ENCODE results near the gene INHBE.
"Not testable (repeated sequence)": the region's sequence is repeated elsewhere in the genome, so short reads cannot be mapped to it uniquely, and the experiment has no call there.

Gene INHBE, protein sequence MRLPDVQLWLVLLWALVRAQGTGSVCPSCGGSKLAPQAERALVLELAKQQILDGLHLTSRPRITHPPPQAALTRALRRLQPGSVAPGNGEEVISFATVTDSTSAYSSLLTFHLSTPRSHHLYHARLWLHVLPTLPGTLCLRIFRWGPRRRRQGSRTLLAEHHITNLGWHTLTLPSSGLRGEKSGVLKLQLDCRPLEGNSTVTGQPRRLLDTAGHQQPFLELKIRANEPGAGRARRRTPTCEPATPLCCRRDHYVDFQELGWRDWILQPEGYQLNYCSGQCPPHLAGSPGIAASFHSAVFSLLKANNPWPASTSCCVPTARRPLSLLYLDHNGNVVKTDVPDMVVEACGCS

DNA sequence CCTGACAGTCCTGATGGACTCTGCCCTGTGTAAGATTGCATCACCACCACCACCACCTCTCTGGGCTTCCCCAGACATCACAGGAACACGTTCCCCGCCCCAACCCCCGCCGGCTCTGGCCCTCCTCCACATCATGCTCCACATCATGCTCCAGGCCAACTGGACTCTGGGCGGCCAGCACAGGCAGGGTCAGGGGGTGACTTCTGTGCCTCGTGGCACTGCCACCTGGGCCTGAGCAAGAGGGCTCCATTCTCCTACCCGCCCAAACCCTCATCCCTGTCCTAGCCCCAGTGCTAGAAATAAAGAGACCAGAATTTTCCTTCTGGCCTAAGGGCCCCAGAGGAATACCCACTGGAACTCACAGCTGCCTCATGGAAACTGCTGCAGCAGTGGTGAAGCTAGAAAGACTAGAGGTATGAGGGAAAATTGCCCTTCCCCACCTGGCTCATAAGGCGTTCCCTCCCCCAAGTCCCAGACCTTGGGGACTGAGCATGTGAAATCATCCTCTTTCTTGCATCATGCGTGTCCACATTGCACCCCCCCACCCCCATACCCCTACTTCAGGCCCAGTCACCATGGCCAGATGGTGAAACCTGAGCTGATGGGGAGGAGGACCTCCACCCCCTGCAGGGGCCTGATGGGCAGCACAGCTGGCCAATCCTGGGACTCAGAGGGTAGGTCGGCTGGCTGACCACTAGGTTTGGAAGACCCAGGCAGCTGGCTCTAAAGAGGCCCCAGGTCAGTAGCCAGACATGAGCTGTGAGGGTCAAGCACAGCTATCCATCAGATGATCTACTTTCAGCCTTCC lies at the start of gene INHBE:
TSS of gene INHBE (plus strand) at position 742 of the 808 bp plus-strand sequence. CDS start 230 bp downstream, outside the sequence.
- no peak for DNase-seq (ENCODE audit: low read depth in 1 of 2, low spot score in 1 of 2)

DNA sequence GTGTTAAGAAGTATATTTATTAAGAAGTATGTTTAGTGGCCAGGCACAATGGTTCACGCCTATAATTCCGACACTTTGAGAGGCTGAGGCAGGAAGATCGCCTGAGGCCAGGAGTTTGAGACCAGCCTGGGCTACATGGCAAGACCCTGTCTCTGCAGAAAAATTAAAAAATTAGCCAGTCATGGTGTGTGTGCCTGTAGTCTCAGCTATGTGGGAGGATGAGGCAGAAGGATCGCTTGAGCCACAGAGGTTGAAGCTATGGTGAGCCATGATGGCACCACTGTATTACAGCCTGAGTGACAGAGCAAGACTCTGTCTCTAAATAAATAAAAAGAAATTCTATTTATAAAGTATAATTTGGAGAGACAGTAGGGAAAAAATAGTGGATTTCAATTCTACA lies 44.6 kb upstream of the INHBE start:
- no peak for DNase-seq (ENCODE audit: low read depth in 1 of 2, low spot score in 1 of 2)

DNA sequence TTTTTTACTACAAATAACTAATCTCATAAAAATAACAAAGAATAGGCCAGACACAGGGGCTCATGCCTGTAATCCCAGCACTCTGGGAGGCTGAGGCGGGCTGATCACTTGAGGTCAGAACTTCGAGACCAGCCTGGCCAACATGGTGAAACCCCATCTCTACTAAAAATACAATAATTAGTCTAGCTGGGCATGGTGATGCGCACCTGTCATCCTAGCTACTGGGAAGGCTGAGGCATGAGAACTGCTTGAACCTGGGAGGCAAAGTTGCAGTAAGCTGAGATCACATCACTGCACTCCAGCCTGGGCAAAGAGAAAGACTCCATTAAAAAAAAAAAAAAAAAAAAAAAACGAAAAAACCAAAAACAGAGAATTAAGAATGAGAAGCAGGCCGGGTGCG lies 40.9 kb upstream of the INHBE start:
- not testable (repeated sequence) for DNase-seq (ENCODE audit: low read depth in 1 of 2, low spot score in 1 of 2)

DNA sequence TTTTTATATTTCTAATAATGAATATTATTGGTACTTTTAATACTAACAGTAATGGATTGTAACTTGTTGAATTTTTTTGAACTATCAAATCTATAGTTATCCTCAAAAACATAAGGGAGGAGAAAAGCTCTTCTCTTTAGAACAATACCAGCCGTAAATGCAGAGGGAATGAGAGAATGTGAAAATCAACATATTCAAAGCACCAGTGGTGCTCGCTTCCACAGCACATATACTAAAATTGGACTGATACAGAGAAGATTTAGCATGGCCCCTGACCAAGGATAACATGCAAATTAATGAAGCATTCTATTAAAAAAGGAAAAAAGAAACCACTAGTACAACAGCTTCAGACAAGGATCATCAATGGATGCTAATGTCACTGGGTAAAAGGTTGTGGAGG lies 40.0 kb upstream of the INHBE start:
- no peak for DNase-seq (ENCODE audit: low read depth in 1 of 2, low spot score in 1 of 2)

DNA sequence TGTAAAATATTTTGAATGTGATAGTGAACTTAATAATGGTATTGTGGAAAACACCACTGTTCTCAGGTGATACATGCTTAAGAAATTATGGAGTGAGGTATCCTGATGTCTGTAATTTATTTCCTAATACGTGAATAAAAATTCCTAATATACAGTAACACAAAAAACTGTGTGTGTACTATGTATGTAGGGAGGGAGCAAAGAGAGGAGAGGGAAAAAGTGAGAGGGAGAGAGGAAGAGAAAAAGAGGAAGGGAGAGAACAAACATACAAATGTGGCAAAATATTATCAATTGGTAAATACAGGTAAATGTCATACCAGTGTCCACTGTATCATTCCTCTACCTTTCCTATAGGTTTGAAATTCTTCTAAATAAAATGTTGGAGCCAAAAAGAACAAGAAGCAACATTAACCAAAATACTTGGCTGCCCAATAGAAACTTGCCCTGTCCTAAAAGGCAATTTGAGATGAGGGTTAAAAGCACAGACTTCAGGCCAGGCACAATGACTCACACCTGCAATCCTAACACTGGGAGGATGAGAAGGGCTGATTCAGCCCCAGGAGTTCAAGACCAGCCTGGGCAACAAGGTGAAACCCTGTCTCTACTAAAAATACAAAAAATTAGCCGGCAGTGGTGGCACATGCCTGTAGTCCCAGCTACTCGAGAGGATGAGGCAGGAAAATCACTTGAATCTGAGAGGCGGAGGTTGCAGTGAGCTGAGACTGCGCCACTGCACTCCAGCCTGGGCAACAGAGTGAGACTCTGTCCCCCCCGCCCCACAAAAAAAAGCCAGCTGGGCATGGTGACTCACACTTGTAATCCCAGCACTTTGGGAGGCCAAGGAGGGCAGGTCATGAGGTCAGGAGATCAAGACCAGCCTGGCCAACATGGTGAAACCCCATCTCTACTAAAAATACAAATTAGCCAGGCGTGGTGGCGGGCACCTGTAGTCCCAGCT lies 38.8 kb upstream of the INHBE start:
- DNase-seq (ENCODE audit: low read depth in 1 of 2, low spot score in 1 of 2) = no peak

DNA sequence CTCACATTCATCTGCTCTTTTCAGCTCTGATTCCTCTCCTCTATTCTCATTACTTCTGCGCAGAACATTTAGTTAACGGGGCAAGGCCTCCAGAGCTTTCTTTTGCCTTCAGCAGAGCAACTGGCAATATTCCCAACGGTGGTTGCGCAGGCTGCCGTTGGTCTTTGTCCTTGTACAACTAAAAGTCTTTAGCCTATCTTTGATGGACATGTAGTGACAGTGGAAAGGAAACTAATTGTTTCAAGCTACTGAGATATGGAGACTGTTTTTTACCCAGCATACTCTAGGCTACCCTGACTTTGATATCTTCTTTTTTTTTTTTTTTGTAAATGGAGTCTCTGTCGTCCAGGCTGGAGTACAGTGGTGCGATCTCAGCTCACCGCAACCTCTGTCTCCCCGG lies 36.9 kb upstream of the INHBE start:
- DNase-seq (ENCODE audit: low read depth in 1 of 2, low spot score in 1 of 2) = no peak

DNA sequence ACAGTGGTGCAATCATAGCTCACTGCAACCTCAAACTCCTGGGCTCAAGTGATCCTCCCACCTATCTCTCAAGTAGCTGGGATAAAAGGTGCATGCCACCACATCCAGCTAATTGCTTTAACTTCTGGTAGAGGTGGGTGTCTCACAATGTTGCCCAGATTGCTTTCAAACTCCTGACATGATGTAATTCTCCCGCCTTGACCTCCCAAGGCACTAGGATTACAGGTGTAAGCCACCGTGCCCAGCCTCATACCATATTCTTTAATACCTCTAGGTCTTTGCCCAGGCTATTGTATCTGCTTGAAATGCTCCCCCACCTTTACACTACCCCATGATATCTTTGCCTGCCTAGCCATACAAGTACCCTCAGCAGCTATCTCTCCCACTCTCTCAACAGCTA lies 35.6 kb upstream of the INHBE start:
- DNase-seq (ENCODE audit: low read depth in 1 of 2, low spot score in 1 of 2) = no peak

DNA sequence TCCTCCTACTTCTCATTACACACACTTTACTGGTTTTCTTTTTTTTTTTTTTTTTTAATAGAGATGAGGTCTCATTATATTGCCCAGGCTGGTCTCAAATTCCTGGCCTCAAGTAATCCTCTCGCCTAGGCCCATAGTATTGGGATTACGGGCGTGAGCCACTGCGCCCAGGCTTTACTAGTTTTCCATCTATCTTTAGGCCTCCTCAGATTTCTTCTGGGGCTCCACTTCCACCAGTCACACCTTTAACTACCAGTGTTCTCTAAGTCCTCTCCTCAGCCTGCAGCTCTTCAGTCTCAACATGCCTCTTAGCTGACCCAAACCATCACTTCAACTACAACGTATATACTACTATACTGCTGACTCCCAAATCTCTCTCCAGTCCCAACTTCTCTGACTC lies 34.6 kb upstream of the INHBE start:
- DNase-seq (ENCODE audit: low read depth in 1 of 2, low spot score in 1 of 2) = no peak

DNA sequence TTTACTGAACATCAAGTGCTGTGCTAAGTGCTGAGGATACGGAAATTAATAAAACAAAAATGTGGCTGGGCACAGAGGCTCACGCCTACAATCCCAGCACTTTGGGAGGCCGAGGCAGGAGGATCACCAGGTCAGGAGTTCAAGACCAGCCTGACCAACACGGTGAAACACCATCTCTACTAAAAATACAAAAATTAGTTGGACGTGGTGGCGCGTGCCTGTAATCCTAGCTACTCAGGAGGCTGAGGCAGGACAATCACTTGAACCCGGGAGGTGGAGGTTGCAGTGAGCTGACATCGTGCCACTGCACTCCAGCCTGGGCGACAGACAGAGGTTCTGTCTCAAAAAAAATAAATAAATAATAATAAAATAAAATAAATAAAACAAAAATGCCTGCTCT lies 28.2 kb upstream of the INHBE start:
- DNase-seq (ENCODE audit: low read depth in 1 of 2, low spot score in 1 of 2) = not testable (repeated sequence)

DNA sequence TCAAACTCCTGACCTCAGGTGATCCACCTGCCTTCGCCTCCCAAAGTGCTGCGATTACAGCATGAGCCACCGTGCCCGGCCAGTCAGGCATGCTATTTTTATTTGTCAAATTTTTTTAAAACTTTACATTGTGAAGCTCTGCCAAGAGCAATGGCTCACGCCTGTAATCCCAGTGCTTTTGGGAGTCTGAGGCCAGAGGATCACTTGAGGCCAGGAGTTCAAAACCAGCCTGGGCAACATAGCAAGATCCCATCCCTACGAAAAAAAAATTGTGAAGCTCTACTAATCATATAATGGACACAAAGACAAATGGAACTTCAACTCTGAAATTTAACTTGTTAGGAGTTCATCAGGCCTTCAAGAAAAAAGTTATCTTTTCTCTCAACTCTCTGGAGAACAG lies 26.1 kb upstream of the INHBE start:
- DNase-seq (ENCODE audit: low read depth in 1 of 2, low spot score in 1 of 2) = no peak

DNA sequence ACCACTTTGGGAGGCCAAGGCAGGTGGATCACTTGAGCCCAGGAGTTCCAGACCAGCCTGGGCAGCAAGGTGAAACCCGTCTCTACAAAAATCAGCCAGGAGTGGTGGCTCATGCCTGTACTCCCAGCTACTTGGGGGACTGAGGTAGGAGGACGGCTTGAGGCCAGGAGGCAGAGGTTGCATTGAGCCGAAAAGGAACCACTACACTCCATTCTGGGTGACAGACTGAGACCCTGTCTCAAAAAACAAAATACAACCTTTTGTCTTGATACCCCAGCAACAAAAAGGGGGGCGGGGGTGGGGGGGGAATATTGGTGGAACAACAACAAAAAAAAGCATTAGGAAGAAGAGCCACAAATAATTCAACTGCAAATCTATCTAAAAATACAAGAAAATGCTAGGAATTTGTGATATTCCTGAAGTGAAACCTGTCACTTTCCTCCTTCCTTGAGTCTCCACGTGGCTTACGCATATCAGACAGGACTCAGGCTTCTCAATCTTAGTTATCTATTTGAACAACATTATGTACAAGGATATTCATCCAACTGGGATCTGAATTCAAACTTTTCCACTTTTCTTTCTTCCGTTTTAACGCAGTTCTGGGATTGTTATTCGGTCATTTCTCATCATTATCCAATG lies 25.5 kb upstream of the INHBE start:
- DNase-seq (ENCODE audit: low read depth in 1 of 2, low spot score in 1 of 2) = no peak

DNA sequence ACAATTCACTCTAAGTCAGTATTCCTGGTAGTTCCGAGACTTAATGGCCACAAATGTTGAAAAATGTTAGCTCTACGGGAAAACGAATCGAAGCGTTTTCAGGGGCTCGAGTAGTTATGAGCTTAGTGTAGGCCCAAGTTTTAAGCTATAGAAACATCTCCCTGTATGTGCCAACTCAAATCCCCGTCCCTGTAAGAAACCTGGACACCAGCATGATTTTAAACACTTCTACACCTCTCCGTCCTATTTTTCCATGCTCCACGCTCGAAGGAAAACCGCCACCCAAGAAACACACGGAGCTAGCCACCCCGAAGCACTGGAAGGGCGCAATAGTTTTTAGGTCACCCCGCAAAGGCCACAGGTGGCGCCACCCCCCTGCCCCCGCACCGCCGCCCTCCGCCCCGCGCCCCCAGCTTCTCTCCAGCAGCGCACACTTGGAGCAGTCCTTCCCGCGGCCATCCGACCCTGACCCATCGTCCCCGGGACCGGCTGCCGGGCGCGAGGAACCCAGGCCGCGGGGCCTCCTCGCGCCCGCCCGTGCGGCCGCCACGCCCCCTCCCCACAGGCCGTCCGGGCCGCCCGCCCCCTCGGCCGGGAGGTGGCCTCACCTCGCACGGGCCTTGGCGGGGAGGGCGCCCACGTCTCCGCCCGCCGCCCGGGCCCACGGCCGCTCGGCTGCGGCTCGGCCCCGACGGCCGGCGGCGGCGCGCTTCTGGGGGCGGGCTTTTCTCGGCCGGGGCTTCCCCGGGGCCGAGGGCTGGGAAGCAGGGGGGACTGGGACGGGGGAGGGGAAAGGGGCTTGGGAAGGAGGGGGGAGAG lies 24.8 kb upstream of the INHBE start:
- DNase-seq (ENCODE audit: low read depth in 1 of 2, low spot score in 1 of 2) = no peak

DNA sequence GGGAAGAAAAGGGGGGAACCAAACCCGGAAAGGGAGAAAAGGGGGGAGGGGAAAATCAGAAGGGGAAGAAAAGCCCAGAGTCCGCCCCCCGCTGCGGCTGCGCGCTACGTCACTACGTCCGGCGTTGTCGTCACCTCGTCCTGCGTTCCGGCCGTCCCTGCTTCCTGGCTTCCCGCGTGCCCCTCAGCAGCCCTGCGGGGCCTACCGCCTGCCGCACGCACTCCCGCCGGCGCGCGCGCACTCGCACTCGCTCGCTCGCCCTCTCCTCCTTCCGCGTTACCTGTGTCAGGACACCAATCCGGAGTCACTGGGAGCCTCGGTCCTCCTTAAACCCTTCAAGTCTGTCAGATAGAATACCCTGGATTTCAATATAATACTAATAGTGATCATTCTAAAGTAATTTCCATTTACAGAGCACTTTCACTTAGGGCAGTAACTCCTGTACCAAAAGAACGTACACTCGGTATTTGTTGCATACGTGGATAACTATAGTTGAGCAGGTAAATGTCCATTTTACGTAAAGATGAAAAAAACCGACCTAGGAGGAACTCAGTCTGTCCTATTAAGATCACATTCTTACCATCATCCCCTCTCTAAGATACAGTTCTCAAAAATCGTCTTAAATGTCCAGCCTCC lies 24.1 kb upstream of the INHBE start, which contains the start of gene R3HDM2:
TSS of gene R3HDM2 (minus strand) at position 113 of the 636 bp plus-strand sequence. CDS start 120,615 bp downstream, outside the sequence.
- DNase-seq (ENCODE audit: low read depth in 1 of 2, low spot score in 1 of 2) = peak; percentile 86 to 93

DNA sequence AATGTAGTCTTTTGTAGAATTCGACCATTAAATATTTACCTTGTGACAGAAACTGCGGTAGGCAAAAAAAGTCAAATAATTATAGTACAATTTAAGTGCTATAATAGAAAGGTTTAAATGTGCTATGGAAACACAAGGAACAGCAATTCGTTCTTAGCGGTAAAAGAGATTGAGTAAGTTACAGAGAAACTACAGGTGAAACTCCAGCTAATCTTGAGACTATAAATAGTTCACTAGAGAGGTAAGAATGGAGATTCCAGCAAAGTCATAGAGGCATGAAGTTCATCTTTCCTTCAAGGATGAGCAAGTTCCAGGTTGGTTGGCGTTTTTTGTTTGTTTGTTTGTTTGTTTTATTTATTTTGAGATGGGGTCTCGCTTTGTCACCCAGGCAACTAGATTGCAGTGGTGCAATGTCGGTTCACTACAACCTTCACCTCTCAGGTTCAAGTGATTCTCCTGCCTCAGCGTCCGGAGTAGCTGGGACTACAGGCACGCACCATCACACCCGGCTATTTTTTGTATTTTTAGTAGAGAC lies 23.4 kb upstream of the INHBE start:
- DNase-seq (ENCODE audit: low read depth in 1 of 2, low spot score in 1 of 2) = no peak

DNA sequence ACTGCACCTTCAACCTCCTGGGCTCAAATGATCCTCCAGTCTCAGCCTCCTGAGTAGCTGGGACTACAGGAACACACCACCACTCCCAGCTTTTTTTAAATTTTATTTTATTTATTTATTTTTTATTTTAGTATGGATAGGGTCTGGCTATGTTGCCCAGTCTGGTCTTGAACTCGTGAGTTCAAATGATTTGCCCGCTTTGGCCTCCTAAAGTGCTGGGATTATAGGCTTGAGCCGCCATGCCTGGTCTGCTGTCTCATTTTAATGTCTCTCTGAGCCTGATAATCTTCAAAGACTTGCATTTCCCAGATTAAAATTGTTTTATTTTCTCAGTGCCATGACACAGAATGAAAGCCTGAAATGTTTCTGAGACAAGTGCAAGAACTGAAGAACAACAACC lies 21.7 kb upstream of the INHBE start:
- DNase-seq (ENCODE audit: low read depth in 1 of 2, low spot score in 1 of 2) = no peak

DNA sequence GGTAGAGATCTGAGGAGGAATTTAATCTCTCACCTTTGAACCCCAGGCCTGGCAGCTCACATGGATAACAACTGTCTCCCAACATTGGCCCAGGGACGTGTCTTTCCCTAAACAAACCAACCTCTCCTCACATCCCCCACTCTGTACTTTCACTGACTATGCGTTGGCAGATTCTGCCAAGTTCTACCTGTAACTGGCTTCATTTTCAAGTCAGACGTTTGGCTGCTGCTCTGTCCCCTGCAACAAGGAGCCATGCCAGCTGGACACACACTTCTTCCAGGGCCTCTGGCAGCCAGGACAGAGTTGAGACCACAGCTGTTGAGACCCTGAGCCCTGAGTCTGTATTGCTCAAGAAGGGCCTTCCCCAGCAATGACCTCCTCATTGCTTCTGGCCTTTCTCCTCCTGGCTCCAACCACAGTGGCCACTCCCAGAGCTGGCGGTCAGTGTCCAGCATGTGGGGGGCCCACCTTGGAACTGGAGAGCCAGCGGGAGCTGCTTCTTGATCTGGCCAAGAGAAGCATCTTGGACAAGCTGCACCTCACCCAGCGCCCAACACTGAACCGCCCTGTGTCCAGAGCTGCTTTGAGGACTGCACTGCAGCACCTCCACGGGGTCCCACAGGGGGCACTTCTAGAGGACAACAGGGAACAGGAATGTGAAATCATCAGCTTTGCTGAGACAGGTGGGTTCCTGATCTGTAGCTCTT lies 20.4 kb upstream of the INHBE start, which contains the start of gene INHBC:
TSS of gene INHBC (plus strand) at position 268 of the 707 bp plus-strand sequence. CDS start at position 371, 103 bp downstream.
- DNase-seq (ENCODE audit: low read depth in 1 of 2, low spot score in 1 of 2) = no peak

DNA sequence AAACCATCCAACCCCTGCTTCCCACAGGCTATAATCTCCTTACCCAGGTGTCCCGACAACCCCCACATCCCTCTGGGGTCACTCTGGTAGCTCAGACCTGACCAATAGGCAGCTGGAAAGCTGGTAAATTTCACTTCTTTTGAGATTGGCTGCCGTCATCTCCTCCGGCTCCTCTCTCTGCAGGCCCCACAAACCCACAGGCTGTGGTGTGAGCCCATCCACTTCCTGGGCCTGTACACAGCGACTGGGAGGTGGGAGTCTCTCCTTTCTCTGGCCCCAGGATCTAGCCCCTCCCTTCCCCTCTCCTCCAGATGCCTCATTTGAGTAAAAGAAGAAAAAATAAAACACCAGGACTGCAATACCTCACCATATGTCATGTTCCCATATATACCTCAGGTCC lies 19.8 kb upstream of the INHBE start:
- DNase-seq (ENCODE audit: low read depth in 1 of 2, low spot score in 1 of 2) = no peak

DNA sequence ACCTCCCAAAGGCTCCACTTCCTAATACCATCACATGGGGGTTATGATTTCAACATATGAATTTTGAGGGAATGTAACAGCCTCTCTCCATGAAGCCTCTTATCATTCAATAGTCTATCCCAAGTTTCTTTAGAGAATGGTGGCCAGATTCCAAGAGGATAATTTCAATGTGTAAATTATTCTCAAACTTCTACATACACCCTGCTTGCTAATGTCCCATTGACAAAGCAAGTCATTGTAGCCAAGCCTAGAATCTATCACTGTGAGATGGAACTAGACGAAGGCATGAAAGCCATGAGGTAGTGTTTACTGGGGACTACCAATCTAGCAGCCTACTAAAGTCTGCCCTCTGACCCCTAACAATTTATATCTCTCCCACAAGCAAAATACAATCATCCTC lies 16.7 kb upstream of the INHBE start:
- no peak for DNase-seq (ENCODE audit: low read depth in 1 of 2, low spot score in 1 of 2)
